C4-2B (cell line): ENCODE data around the gene MEGF8.

Source experiments
- H3K27ac ChIP-seq: fragments of 450-650 bp; 2 replicates; pipeline ENCODE4 v1.5.1; 2017
- CTCF ChIP-seq: fragments of 450-650 bp; conservative IDR thresholded peaks from 2 replicates; pipeline ENCODE4 v1.5.1; 2017; ENCODE audit warnings: mild to moderate bottlenecking
- ZFX ChIP-seq: fragments of 450-650 bp; IDR thresholded peaks from 2 replicates; pipeline ENCODE4 v1.6.1; 2017

The MEGF8 gene

DNA sequence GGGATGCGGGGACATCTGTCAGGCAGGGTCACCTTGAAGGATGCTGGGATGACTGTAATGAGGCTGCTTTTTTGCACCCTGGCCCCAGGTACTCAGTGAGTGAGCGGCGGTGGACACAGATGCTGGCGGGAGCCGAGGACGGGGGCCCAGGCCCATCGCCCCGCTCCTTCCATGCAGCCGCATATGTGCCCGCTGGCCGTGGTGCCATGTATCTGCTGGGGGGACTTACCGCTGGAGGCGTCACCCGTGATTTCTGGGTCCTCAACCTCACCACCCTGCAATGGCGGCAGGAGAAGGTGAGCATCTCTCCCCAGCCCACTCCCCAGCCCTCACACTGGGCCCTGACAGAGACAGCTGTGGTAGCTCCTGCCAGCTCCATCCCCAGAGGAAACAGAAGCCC lies 31.3 kb downstream of the MEGF8 start:
- TF ChIP-seq CTCF: no peak
- TF ChIP-seq ZFX: no peak
- H3K27ac ChIP-seq: no peak overlapping the region

DNA sequence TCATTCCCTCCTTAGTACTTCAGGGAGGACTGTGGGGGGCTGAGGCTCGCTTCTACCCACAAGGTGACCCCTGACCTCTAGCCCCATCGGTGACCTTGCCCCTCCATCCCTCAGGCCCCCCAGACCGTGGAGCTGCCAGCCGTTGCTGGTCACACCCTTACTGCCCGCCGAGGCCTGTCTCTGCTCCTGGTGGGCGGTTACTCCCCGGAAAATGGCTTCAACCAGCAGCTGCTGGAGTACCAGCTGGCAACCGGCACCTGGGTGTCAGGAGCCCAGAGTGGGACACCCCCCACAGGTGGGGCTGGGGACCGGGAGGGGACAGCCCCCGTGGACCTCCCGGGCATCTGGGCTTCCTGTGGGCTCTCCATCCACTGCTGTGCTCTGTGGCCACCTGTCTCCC lies 31.9 kb downstream of the MEGF8 start:
- no peak overlapping the region for H3K27ac ChIP-seq
- no peak for TF ChIP-seq CTCF
- no peak for TF ChIP-seq ZFX

DNA sequence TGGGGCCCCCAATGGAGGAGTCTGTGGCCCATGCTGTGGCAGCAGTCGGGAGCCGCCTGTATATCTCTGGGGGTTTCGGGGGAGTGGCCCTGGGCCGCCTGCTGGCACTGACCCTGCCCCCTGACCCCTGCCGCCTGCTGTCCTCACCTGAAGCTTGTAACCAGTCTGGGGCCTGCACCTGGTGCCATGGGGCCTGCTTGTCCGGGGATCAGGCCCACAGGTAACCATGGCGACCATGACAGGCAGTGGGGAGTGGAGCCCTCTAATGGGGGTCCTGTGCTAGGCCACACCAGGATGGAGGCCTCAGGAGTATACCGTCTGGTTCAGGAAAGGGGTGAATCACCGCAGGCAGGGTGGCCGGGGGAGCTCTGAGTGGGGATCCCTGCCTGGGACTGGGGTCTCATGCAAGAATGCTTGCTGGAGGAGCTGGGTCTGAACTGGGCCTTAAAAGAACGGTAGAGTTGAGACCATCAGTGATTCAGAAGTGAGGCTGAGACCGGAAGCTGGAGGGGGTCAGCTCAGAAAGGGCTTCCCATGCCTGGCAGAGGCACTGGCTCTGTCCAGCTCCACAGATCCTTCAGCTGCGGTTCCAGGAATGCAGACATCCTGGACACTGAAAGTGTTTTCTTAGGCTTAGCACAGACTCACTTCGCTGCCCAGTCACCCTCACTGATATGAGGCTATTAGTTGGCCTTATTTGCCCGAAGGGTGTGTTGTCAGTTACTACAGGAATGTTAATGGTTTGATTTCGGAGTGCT lies 35.5 kb downstream of the MEGF8 start:
- H3K27ac ChIP-seq: no peak overlapping the region
- TF ChIP-seq ZFX: no peak
- no peak for TF ChIP-seq CTCF

- no peak overlapping the region for H3K27ac ChIP-seq
- TF ChIP-seq ZFX (no peak), CTCF (no peak)
Observed at GRCh38 chr19:42361545-42361910, 36.1 kb downstream of the MEGF8 start.

- H3K27ac ChIP-seq: no peak overlapping the region
- TF ChIP-seq CTCF (no peak), ZFX (no peak)
Observed at GRCh38 chr19:42362342-42362741, 36.9 kb downstream of the MEGF8 start.

GRCh38 chr19:42362891-42363440 lies 37.5 kb downstream of the MEGF8 start:
- TF ChIP-seq ZFX (no peak), CTCF (no peak)
- H3K27ac ChIP-seq: no peak overlapping the region

- TF ChIP-seq ZFX (no peak), CTCF (no peak)
- no peak overlapping the region for H3K27ac ChIP-seq
Observed at GRCh38 chr19:42363614-42364346, 38.3 kb downstream of the MEGF8 start.
